NCI-H2107 (cell line): ENCODE data around the gene FNDC10.
"Not testable (repeated sequence)": the region's sequence is repeated elsewhere in the genome, so short reads cannot be mapped to it uniquely, and the experiment has no call there.

Experiments
- DNase-seq: peaks from one replicate; lab custom pipeline; 2025; lab: John Stamatoyannopoulos, UW

Gene FNDC10

DNA sequence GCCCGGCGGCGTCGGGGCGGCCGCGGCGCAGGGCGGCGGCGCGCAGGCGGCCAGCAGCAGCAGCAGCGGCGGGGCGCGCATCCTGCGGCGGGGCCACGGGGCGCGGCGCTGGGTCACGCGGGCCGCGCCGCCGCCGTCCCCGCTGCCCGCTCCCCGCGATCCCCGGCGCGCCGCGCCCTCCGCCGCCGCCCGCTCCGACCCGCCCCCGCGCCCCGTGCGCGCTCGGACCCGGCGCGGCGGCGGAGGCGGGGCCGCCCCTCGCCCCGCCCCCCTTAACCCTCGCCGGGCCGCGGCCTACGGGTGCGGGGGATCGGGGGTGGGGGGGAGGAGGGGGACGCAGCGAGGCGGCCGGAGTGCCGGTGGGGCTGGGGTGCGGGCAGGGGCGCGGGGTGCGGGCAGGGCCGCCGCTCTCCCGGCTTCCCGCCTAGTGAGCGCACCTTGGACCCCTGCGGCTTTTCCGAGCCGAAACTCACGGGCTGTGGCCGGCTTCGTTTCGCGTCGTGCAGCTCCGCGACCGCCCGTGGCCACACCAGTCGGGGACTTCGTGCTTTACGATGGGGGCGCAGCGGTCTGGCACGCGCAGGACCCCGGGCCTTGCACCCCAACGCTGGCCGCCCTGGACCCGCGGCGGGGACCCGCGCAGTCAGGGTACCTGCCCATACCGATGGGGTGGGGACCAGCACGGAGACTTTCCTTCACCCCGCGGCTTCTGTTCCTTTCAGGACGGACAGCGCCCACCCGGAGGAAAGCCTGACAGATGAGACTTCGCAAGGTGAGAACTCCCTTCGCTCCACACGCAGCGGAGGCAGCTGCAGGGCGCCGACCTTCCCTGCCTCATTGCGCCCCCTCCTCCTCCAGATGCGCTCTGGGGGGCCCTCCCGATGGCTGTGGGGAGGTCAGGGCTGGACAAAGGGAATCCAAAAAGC, at the start of gene FNDC10:
FNDC10 (minus strand) TSS at position 201 of the 926 bp plus-strand sequence; CDS start at position 81, 120 bp downstream.
- DNase-seq, result no peak

DNA sequence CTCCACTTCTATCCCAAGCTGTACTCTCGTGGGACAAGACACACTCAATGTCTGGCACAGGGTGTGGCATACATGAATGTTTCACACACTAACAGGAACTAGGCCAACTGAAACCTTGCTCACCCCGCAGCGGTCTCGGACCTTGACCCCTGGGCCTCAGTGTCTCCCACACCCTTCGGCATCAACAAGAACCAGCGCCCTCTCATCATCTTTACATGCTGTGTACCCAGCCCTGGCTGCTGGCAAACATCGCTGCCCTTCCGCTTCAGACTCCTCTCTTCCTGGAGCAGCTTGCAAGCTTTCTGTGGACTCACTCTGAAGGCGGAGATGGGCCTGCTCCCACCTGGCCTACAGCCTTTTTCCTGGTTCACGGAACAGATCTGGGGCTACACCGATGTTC, 48.3 kb upstream of the FNDC10 start:
- not testable (repeated sequence) for DNase-seq

DNA sequence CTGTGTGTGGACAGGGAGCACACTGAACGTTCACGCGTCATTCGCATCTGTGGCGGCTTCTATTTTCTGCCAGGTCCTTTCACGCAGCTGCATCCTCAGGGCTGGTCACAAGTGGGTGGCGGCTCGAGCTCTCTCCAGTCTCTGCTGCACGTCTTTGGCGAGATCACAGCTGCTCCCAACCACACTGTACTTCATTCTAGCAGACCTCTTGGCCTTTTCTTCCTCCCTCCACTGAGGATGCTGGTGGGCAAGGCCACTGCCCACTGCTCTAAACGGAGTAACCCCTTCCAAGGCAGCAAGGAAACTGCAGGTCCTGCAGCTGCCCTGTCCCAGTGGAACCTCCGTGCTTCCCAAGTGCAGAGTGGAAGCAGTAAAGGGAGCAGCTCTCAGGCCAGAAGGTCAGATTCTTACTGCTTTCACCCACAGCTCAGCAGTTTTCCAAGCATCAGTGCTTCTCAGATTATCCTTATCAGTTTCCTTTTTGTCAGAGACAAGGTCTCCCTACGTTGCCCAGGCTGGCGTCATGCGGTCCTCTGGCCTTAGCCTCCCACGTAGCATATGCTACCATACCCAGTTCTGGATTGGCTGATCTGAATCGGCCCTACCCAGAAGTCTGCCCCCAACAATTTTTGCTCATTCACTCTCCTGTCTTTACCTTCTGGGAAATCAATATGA, 47.8 kb upstream of the FNDC10 start:
- not testable (repeated sequence) for DNase-seq

DNA sequence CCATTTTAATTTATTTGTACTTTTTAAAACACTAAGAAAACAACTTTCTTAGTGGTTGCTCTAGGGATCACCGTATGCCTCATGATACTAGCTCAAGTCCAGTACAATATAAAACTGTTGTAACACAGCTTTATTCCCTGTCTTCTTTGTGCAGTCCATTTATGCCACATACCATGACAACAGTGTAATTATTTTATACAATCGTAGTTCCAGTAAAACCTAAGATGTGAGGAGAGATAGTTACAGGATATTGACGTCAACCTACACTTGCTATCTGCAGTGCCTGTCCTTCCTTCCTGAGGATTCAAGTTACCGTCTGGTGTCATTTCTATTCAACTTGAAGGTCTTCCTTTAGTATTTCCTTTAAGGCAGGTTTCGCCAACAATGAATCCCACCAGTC, 46.4 kb upstream of the FNDC10 start:
- not testable (repeated sequence) for DNase-seq

DNA sequence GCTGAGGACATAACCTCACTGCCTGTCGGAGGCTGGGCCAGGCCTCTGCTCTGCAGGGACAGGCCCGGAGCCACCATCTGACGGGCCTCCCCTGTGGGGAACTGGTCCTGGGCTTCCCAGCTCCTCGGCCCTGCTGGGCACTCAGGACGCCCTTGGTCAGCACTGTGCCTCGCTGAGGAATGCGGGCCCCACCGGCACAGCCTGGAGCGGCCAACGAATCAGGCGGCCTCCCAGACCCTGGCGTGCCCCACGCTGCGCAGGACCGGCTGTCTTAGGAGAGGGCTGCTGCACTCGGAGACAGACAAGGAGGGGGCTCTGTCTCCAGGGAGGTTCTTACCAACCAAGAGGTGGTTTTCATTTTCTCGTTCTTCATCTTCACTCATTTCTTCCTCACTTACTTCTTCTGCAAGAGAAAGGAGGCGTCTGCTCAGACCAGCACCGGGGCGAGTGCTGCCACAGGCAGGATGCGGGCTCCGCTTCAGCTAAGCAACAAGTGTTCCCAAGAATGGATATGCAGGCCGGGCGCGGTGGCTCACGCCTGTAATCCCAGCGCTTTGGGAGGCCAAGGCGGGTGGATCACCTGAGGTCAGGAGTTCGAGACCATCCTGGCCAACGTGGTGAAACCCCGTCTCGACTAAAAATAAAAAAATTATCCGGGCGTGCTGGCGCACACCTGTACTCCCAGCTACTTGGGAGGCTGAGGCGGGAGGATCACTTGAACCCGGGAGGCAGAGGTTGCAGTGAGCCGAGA, 41.0 kb upstream of the FNDC10 start:
- DNase-seq, result not testable (repeated sequence)

DNA sequence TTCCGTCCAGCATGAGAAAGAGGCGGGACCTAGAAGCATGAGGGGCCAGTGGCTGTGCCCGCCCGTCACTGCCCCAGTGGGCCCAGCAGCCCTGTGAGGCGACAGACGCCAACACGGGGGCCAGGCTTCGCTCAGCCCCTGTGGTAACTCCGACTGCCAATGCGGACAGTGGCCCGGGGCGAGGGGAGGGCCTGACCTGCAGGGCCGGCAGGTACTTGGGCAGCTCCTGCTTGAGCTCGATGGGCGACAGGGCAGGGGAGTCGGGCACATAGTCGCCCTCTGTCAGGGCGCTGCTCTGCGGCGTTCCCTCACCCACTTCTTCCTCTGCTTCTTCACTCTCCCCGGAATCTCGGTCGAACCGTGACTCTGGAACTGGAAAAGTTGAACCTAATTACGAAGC, 40.1 kb upstream of the FNDC10 start:
- not testable (repeated sequence) for DNase-seq

DNA sequence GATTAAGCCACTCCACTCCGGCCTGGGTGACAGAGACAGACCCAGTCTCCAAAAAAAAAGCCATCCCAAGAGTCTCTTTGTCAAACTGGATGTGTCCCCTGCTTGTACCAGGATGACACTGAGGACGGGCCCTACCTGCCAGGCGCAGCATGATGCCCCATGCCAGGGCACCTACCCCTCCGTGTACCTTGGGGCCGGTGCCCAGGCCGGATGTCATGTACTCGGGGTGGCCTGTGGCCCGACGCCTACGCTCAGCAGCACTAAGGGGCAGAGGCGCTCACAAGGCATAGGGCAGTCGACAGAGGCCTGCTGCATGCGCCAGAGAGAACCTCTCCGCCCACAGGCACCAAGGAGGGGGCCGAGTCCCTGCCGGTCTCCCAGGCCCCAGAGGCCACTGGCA, 39.4 kb upstream of the FNDC10 start:
- DNase-seq, result not testable (repeated sequence)

DNA sequence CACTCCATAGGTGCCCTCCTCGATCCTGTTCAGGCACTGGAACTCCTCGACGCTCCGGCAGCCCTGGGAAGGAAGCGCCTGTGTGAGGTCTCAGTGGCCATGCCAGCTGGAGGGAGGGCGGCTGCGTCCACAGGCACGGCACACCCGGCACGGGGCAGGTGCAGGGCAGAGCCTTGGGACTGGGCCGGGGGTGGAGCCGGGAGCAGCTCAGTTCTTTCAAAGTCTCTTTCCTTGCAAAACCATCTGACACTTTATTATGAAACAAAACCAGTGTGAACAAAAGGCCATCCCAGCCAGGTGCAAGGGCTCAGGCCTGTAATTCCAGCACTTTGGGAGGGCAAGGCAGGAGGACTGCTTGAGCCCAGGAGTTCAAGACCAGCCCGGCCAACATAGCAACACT, 38.6 kb upstream of the FNDC10 start:
- DNase-seq, result not testable (repeated sequence)

DNA sequence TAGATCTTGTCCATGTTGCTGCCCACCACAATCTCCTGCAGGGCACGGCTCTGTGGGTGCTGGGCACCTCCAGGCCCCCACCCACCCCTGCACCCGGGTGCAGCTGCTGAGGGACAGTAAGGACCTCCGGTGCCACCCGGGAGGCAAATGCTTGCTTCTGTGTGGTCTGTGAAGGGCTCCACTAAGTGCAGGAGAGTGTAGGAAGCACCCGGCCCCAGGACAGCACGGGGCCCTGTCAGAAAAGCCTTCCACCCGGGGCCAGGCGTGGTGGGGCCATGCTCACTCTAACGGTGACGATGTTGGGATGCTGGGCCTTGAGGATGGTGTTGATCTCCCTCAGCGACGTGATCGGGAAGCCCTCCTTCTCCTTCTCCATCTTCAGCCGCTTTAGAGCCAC, 37.5 kb upstream of the FNDC10 start:
- not testable (repeated sequence) for DNase-seq

DNA sequence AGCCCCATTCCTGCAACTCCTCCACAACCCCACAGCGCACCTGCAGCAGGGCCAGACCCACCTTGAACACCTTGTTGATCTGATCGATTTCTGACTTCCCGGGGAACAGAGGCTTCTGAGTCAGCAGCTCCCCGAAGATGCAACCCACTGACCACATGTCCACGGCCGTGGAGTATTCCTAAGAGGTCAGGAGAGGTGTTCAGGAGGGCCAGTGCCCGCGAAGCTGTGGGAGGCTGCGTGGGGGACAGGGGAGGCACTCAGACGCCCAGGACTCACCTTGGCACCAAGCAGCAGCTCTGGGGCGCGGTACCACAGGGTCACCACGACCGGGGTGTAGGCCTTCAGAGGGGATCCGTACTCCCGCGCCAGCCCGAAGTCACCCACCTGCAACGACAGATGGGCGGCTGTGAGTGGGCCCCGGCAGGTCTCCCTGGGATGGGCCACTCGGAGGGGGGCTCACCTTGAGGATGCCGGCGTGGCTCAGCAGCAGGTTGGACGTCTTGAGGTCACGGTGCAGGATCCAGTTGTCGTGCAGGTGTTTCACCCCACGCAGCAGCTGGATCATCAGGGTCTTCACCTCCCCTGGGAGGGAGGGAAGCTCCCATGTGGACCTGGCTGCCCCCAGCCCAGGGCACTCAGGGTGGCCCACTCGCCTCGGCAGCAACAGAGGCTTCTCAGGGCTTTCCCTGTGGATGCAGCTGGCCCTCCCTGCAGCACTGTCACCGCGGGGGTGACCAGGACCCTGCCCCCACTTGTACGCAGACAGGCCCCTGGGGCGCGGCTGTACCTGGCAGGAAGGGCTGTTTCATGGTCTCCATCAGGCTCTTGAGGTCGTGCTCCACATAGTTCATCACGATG, 36.9 kb upstream of the FNDC10 start:
- DNase-seq, result not testable (repeated sequence)

DNA sequence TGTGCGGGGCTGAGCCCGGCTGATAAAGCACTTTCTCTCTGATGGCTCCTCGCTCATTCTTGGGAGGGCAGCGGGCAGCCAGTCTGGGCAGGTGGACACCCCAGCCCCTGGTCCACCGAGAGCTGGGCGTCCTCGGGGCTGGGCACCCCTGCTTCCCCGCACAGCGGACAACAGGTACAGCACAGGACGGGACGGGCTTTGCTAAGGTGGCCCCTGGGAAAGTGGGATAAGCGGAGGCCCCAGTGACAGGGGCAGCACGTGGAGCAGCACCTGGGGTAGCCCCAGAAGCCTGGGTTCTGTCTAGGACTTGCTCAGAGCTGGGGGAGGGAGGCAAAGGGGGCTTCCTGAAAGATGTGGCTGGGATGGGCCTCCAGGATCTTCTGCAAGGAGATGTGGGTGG, 34.7 kb upstream of the FNDC10 start:
- not testable (repeated sequence) for DNase-seq

DNA sequence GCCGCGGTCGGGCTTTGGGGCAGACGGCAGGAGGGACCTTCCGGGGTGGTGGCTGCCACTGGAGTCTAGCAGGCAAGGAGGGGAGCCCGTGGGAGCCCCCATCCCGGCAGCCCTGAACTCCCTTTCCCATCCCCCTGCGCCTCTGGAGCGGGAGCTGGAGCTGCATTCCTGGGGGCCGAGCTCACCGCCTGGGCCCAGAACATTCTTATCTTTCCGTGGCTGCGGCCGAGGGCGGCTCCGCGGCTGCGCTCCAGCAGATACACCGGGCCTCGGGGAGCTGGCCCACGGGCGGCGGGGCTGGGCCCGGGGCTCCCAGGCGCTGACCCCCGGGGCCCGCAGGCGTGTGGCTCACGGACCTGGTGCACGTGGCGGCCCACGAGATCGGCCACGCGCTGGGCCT, 33.5 kb upstream of the FNDC10 start:
- DNase-seq, result not testable (repeated sequence)

DNA sequence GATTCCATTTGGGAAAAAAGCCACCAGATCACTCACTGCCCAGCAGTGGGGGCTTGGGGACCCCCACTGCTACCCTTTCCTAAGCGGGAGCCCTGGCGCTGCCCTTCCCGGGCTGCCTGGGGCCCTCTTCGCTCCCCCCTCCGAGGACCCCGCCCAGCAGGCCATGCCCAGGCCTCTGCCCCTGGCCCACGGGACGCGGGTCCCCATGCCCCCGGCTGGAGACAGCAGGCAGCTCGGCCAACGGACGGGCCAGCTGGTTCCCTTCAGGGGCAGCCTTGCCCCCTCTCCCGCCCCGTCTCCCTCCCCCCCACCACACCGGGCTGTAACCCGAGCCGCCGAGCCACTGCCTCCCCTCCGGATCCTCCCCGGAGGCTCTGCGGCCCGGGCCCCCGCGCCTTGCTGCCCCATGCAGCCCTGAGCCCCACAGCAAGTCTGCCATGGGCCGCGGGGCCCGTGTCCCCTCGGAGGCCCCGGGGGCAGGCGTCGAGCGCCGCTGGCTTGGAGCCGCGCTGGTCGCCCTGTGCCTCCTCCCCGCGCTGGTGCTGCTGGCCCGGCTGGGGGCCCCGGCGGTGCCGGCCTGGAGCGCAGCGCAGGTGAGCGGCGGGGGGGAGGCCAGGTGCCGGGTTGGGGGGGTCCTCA, 32.0 kb upstream of the FNDC10 start, which contains the start of gene MMP23B:
MMP23B (plus strand) TSS at position 392 of the 639 bp plus-strand sequence; CDS start at position 438, 46 bp downstream.
- no peak for DNase-seq

DNA sequence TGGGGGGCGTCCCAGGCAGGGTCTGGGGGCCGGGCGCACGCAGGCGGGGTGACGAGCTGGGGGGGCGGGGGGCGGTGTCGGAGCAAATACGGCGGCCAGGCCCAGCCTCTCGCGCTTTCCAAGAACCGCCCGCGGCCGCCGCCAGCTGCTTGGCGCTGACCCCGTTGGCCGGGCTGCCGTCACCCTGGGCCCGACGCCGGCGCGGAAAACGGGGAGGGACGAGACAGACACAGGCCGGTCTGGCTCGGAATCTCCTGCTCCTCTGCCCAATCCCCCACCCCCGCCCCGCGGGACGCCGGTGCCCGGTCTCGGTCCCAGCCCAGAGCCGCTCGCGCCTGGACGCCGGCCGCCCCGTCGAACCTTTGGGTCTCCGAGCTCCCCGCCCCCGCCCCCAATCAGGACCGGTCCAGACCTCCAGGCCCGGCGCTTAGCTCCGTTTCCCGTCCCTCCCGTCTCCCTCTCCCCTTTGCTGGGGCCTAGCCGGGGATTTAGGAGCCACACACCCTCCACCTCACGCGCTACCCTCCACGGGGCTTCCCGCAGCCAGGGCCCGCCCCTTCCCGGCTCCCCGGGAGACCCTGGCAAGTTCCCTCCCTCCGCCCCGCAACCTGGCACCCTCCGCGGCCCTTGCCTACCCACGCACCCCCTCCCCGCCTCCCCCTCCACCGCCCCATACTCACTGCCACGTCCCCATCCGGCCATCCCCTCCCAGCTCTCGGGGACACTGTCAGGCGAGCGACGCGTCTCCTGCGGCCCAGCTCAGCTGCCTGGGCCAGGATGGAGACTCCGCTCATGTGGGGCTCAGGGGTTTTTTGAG, 31.2 kb upstream of the FNDC10 start:
- DNase-seq, result no peak

DNA sequence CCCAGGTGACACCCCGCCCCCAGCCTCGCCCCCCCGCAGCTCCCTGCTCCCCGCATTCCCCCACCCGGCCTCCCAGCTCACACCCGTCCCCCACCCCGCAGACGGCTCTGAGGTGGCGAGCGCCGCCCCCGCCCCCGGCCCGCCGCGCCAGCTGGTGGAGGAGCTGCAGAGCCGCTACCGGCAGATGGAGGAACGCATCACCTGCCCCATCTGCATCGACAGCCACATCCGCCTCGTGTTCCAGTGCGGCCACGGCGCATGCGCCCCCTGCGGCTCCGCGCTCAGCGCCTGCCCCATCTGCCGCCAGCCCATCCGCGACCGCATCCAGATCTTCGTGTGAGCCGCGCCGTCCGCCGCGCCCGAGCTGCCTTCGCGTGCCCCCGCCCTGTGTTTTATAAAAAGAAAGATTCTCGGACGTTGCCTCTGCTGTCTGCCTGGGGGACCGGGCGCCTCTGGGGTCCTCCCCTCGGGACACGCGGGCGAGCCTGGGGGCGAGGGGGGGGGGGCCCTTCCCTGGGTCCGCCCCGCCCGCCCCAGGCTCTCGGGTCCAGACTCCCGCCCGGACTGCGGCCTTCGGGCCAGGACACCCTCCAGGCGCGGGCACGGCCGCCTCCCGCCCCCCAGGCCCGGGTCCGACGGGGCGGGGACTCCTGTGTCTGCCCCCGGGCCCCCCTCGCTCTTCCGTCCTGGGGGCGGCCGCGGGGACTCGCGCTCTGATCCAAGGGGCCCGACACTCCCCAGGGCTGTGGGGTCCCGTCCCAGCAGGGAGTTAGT, 30.4 kb upstream of the FNDC10 start:
- DNase-seq, result peak; percentile 28

DNA sequence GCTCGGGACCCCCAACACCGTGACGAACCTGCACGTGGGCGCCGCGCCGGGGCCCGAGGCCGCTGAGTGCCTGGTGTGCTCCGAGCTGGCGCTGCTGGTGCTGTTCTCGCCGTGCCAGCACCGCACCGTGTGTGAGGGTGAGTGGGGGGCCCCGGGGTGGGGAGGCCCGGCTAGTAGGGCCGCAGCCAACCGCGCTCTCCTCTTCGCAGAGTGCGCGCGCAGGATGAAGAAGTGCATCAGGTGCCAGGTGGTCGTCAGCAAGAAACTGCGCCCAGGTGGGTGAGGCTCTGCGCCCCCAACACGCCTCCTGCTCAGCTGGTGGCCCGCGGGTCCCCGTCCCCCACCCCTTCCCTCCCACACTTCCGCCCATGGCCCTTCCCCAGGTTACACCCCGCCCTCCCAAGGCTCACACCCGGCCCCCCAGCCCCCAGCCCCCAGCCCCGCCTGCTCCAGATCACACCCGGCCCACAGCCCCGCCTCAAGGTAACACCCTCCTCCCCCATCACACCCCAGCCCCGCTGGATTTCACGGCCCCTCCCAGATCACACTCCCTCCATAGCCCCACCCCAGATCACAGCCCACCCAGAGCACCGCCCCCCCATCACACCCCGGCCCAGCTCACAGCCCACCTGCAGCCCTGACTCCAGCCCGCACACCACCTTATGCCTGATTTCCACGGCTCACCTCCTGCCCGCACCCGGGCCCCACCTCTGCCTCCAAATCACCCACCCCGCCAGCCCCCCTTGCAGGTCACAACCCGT, 29.7 kb upstream of the FNDC10 start:
- no peak for DNase-seq

DNA sequence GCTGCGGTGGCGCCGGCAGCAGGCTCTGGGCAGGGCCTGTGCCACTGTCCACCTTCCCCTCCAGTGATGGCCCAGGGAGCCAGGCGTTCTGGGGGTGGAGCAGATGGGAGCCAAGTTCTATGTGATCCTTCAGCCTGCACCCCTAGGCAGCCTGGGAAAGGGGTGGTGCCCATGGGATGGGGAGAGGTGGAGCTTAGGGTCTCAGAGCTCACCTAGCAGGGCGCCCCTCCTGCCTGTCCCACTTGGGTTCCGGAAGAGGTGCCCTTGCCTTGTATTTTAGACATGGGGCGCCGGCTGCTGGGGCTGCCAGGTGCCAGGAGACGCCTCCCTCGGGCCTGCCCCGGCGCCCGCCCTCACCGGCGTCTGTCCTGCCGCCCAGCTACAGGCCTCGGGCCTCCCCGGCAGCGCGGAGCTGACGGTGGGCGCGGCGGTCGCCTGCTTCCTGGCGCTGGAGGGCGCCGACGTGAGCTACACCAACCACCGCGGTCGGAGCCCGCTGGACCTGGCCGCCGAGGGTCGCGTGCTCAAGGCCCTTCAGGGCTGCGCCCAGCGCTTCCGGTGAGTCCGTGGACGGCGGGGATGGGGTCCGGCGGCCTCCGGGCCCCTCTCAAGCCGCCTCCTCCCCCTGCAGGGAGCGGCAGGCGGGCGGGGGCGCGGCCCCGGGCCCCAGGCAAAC, 29.0 kb upstream of the FNDC10 start:
- no peak for DNase-seq
